Stimulated activated CD4-positive, alpha-beta T cell treated with anti-CD3 and anti-CD28 coated beads, Interleukin-2, amount 100 ng/mL, for 48 hours (primary cell): ENCODE data around the gene DEPDC1.

Experiments used
- DNase-seq, 2 donors: peaks; one replicate each; pipeline ENCODE4 v3.0.0-alpha.2; 2020

The DEPDC1 gene

GRCh38 chr1:68470388-68470970, 26.4 kb downstream of the DEPDC1 start:
- no peak for DNase-seq

- no peak for DNase-seq
These were observed 32.0 kb downstream of the DEPDC1 start for GRCh38 chr1:68464891-68465290.

GRCh38 chr1:68460935-68461334, 35.9 kb downstream of the DEPDC1 start:
- DNase-seq = no peak

GRCh38 chr1:68459796-68460195, 37.1 kb downstream of the DEPDC1 start:
- no peak for DNase-seq

GRCh38 chr1:68459091-68459490, 37.8 kb downstream of the DEPDC1 start:
- DNase-seq = no peak

- no peak for DNase-seq
These were observed 40.7 kb downstream of the DEPDC1 start for GRCh38 chr1:68456202-68456601.

GRCh38 chr1:68454534-68454933, 42.3 kb downstream of the DEPDC1 start:
- DNase-seq = no peak

- no peak for DNase-seq
These were observed 43.7 kb downstream of the DEPDC1 start for GRCh38 chr1:68453060-68453670.

- no peak for DNase-seq
These were observed 47.0 kb downstream of the DEPDC1 start, which contains the start of gene RPE65 for GRCh38 chr1:68449901-68450300. TSS of gene RPE65 (minus strand) at chr1:68449954. CDS start at chr1:68449905, 49 bp downstream.

GRCh38 chr1:68448365-68448764, 48.5 kb downstream of the DEPDC1 start:
- no peak for DNase-seq

- DNase-seq = no peak
These were observed 51.2 kb downstream of the DEPDC1 start for GRCh38 chr1:68445709-68446108.

- DNase-seq = peak; percentile 2 to 5
These were observed 53.9 kb downstream of the DEPDC1 start for GRCh38 chr1:68442822-68443556.

GRCh38 chr1:68442006-68442405, 54.9 kb downstream of the DEPDC1 start:
- no peak for DNase-seq

GRCh38 chr1:68438310-68438709, 58.6 kb downstream of the DEPDC1 start:
- DNase-seq = no peak

- DNase-seq = no peak
These were observed 63.5 kb downstream of the DEPDC1 start for GRCh38 chr1:68433395-68433794.

- DNase-seq = no peak
These were observed 65.8 kb downstream of the DEPDC1 start for GRCh38 chr1:68431076-68431475.

- no peak for DNase-seq
These were observed 67.6 kb downstream of the DEPDC1 start for GRCh38 chr1:68429233-68429808.

- no peak for DNase-seq
These were observed 70.3 kb downstream of the DEPDC1 start for GRCh38 chr1:68426594-68426993.
